IMR-90 (cell line): ENCODE data around the gene MICOS13. TPM values are rescaled to one million over a fixed set of nuclear protein-coding genes. Genes with fewer than 3 reads are reported as not detected.

ENCODE experiments used
- ATAC-seq: fragments of 200-7000 bp; cut with Tn5 transposase; 2 replicates; pipeline ENCODE4 v1.9.1; 2020; ENCODE audit warnings: low read depth, mild to moderate bottlenecking, moderate library complexity
- BruUV-seq: library from RNA; stranded (reverse); fragments of 400-500 nt; replicated peaks from 2 replicates; lab custom pipeline; 2021; lab: Mats Ljungman, UMichigan
- CTCF ChIA-PET: fragments of 300-600 bp; formaldehyde crosslinking; extraction: SDS; loops from one replicate; lab custom pipeline; 2021; ENCODE audit warnings: antibody characterized with exemption; lab: Yijun Ruan, JAX
- POLR2A ChIA-PET: fragments of 300-600 bp; sonication (Branson Sonifier 250); formaldehyde crosslinking; loops from one replicate; lab custom pipeline; 2022; ENCODE audit warnings: antibody characterized with exemption; ENCODE audit not compliant: unreplicated experiment; lab: Charles Lee
- DNase-seq: peaks from one replicate; pipeline ENCODE4 v3.0.0; 2013
- H2AFZ ChIP-seq: replicated peaks from 2 replicates; pipeline ENCODE3; 2013; ENCODE audit warnings: low read length, mild to moderate bottlenecking; ENCODE audit not compliant: poor library complexity
- H2AK5ac ChIP-seq: 2 replicates; pipeline ENCODE4 v1.6.1; 2013; ENCODE audit warnings: low read depth, low read length, inconsistent platforms
- H2AK9ac ChIP-seq: replicated peaks from 2 replicates; pipeline ENCODE3; 2013; ENCODE audit warnings: mild to moderate bottlenecking, low read depth, low read length, moderate library complexity; ENCODE audit not compliant: poor library complexity
- H2BK120ac ChIP-seq: 2 replicates; pipeline ENCODE4 v1.6.1; 2013; ENCODE audit warnings: low read depth, low read length, inconsistent platforms
- H2BK15ac ChIP-seq: 3 replicates; pipeline ENCODE4 v1.6.1; 2013; ENCODE audit warnings: low read depth, low read length, inconsistent platforms
- H2BK20ac ChIP-seq: 2 replicates; pipeline ENCODE4 v1.6.1; 2013; ENCODE audit warnings: low read depth, mild to moderate bottlenecking, inconsistent platforms, low read length, moderate library complexity
- H2BK5ac ChIP-seq: 2 replicates; pipeline ENCODE4 v1.6.1; 2013; ENCODE audit warnings: mild to moderate bottlenecking, low read depth, low read length, inconsistent platforms; ENCODE audit not compliant: poor library complexity, severe bottlenecking
- H3K14ac ChIP-seq: replicated peaks from 2 replicates; pipeline ENCODE4 v1.6.1; 2013; ENCODE audit warnings: low read depth, low read length, inconsistent platforms
- H3K18ac ChIP-seq: 2 replicates; pipeline ENCODE4 v1.6.1; 2013; ENCODE audit warnings: low read depth, low read length, control low read depth
- H3K23ac ChIP-seq: 2 replicates; pipeline ENCODE4 v1.6.1; 2013; ENCODE audit warnings: low read depth, low read length, inconsistent platforms
- H3K27ac ChIP-seq: 2 replicates; pipeline ENCODE4 v1.5.1; 2013; ENCODE audit warnings: mild to moderate bottlenecking, control low read depth, low read length; ENCODE audit not compliant: insufficient read depth
- H3K27me3 ChIP-seq: 2 replicates; pipeline ENCODE4 v1.6.1; 2013; ENCODE audit warnings: low read length; ENCODE audit not compliant: control insufficient read depth, insufficient read depth
- H3K36me3 ChIP-seq: 2 replicates; pipeline ENCODE4 v1.6.1; 2013; ENCODE audit warnings: low read length, mixed read lengths; ENCODE audit not compliant: control insufficient read depth, insufficient read depth
- H3K4ac ChIP-seq: 2 replicates; pipeline ENCODE4 v1.6.1; 2013; ENCODE audit warnings: low read depth, low read length, inconsistent platforms
- H3K4me1 ChIP-seq: 2 replicates; pipeline ENCODE4 v1.6.1; 2013; ENCODE audit warnings: low read length, mixed read lengths; ENCODE audit not compliant: control insufficient read depth, insufficient read depth
- H3K4me2 ChIP-seq: 2 replicates; pipeline ENCODE4 v1.6.1; 2013; ENCODE audit warnings: low read depth, mild to moderate bottlenecking, control low read depth, low read length, moderate library complexity
- H3K4me3 ChIP-seq: 2 replicates; pipeline ENCODE4 v1.5.1; 2013; ENCODE audit warnings: low read depth, mild to moderate bottlenecking, control low read depth, low read length, moderate library complexity; ENCODE audit not compliant: insufficient read depth
- H3K56ac ChIP-seq: 2 replicates; pipeline ENCODE4 v1.6.1; 2013; ENCODE audit warnings: low read length, inconsistent platforms; ENCODE audit not compliant: insufficient read depth; ENCODE audit errors: extremely low read depth
- H3K79me1 ChIP-seq, 2 experiments: 2 replicates each; pipeline ENCODE4 v1.6.1; 2013; ENCODE audit warnings: low read length in 2 of 2, inconsistent platforms in 1 of 2, low read depth in 1 of 2
- H3K9ac ChIP-seq: 2 replicates; pipeline ENCODE4 v1.6.1; 2013; ENCODE audit warnings: low read depth, low read length, control low read depth
- H3K9me1 ChIP-seq: 2 replicates; pipeline ENCODE4 v1.6.1; 2013; ENCODE audit warnings: low read length, inconsistent platforms; ENCODE audit not compliant: insufficient read depth
- H3K9me3 ChIP-seq: 2 replicates; pipeline ENCODE4 v1.6.1; 2013; ENCODE audit warnings: low read length; ENCODE audit not compliant: control insufficient read depth, insufficient read depth
- H4K20me1 ChIP-seq: 2 replicates; pipeline ENCODE4 v1.6.1; 2013; ENCODE audit warnings: low read length, inconsistent platforms; ENCODE audit not compliant: insufficient read depth
- H4K5ac ChIP-seq: 2 replicates; pipeline ENCODE4 v1.6.1; 2013; ENCODE audit warnings: mild to moderate bottlenecking, low read depth, low read length, control low read depth
- H4K8ac ChIP-seq, 2 experiments: 2 replicates each; pipeline ENCODE4 v1.6.1; 2013; ENCODE audit warnings: low read depth in 2 of 2, low read length in 2 of 2, control low read depth in 1 of 2, inconsistent platforms in 1 of 2
- H4K91ac ChIP-seq: 2 replicates; pipeline ENCODE4 v1.6.1; 2013; ENCODE audit warnings: low read depth, low read length, inconsistent platforms; ENCODE audit not compliant: insufficient read depth
- MAFK ChIP-seq: IDR thresholded peaks from 2 replicates; pipeline ENCODE4 v1.6.1; 2012; ENCODE audit warnings: low read depth, low read length, improper control_type of control experiment
- RAD21 ChIP-seq: IDR thresholded peaks from 2 replicates; pipeline ENCODE4 v1.6.1; 2012; ENCODE audit warnings: low read length, improper control_type of control experiment
- SMC3 ChIP-seq: fragments of 150-350 bp; IDR thresholded peaks from 2 replicates; pipeline ENCODE4 v1.6.1; 2016; ENCODE audit warnings: low read depth, mild to moderate bottlenecking, antibody characterized with exemption, low read length, moderate library complexity
- WGBS, 2 experiments: methylation state at CpG; one replicate each; pipeline versions ENCODE4 v1.1.5 to v1.1.7; 2013; ENCODE audit warnings: missing lambda C conversion rate in 2 of 2; ENCODE audit not compliant: insufficient read length in 1 of 2; ENCODE audit errors: extremely low coverage in 2 of 2; 5-methylcytosine and 5-hydroxymethylcytosine counted together
- dilution Hi-C: fragments of 300-500 bp; cut with HindIII; formaldehyde crosslinking; loops from one replicate; pipeline ENCODE4 v1.14.3; 2018; ENCODE audit warnings: low sequenced_read_pairs; ENCODE audit not compliant: unreplicated experiment
- in situ Hi-C: fragments of 300-500 bp; cut with MboI; formaldehyde crosslinking; loops from 3 replicates; pipeline ENCODE4 v1.14.3; 2019; ENCODE audit warnings: low sequenced_read_pairs, inconsistent platforms, mixed read lengths
- intact Hi-C: fragments of 100-400 bp; cut with micrococcal nuclease; formaldehyde crosslinking; loops from 2 replicates; pipeline ENCODE4 v1.10.0; 2022
- polyA plus RNA-seq, 3 experiments: library from polyadenylated mRNA; depleted of rRNA; stranded (reverse); fragments of >200 nt; gene quantifications; 2 replicates each; pipeline ENCODE4 v1.2.3, GENCODE V29; 2012; ENCODE audit warnings: low replicate concordance in 1 of 3
- total RNA-seq: library from RNA; depleted of rRNA; stranded (reverse); fragments of >200 nt; gene quantifications from 2 replicates; pipeline ENCODE4 v1.2.3, GENCODE V29; 2012

The MICOS13 gene
- total and polyA plus RNA-seq, 2 of the 4 experiments (the other 2 are of a cell fraction) = 14.5 to 48.9 TPM

DNA sequence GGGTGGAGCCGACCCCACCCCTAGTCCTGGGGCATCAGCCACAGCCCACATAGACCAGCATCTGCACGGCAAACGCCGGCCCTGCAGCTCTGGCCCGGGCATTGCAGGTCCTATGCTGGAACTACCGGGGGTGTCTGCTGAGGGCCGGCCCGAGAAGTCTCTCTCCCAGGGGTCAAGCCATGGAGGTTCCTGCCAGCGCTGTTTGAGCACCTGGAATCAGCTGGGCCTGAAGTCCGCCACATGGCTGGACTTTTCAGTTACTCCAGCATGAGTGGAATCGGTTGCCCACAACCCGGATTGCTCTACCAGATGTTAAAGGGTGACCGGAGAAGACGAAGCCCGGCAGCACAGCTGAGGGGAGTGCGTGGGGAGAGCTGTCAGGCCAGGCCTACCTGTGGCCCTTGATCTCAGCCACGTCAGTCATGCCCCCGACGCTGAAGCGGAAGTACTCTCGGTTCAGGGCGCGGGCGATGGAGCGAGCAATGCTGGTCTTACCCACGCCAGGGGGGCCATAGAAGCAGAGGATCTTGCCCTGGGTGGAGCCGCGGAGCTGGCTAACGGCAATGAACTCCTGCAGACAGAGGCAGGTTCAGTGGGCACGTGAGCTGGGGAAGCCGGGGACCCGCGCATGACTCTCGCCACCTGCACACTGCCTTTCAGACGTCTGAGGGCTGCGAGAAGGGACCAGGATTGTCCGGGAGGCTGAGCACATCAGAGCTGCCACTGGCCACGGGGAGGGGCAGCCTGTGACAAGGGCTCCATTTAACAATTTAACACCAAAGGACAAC lies 18.5 kb upstream of the MICOS13 start:
- Histone ChIP-seq H2AK5ac (no peak overlapping the region), H3K36me3 (peaks cover 66% of the 10 kb centered on the region), H3K56ac (no peak overlapping the region), H4K5ac (no peak overlapping the region), H4K20me1 (peaks cover 56% of the 10 kb centered on the region), H3K9ac (no peak overlapping the region), H4K91ac (no peak overlapping the region), H3K27me3 (no peaks in the 10 kb centered on the region), H3K27ac (no peak overlapping the region), H3K14ac (no peak overlapping the region), H2AFZ (no peak overlapping the region), H3K9me3 (no peaks in the 10 kb centered on the region), H3K9me1 (0 out of 2 replicates have a peak, but pooled peaks cover 2% of the 10 kb centered on the region), H4K8ac (no peak overlapping the region), H2AK9ac (peak overlapping the region; percentile 15), H3K4me3 (no peak overlapping the region), H3K23ac (no peak overlapping the region), H2BK20ac (no peak overlapping the region), H2BK5ac (no peak overlapping the region), H2BK120ac (no peak overlapping the region), H3K4ac (no peak overlapping the region), H3K4me1 (0 out of 2 replicates have a peak, but pooled peaks cover 2% of the 10 kb centered on the region), H2BK15ac (no peak overlapping the region), H3K4me2 (no peak overlapping the region), H3K18ac (no peak overlapping the region), H3K79me1 (peaks cover 12 to 64% of the 10 kb centered on the region in 2 experiments; a peak in 3 of 4 replicates)
- in situ Hi-C loops = no loop called here
- ATAC-seq = no peak
- no TSS peak for BruUV-seq
- CTCF ChIA-PET = no interaction called here
- DNase-seq = no peak
- POLR2A ChIA-PET = no interaction called here
- TF ChIP-seq RAD21 (no peak), SMC3 (no peak), MAFK (no peak)
- dilution Hi-C loops = no loop called here
- 91% methylated on average over 22 of the region's 38 CpGs; no CpG with 5 or more reads in 1 of the 2 experiments for whole genome bisulfite sequencing, 2 experiments
- intact Hi-C loops = no loop called here
